Endometrial microvascular endothelial cells (primary cell): ENCODE results near the gene CBX7. TPM values are rescaled to one million over a fixed set of nuclear protein-coding genes. Genes with fewer than 3 reads are reported as not detected.

Experiments
- in situ Hi-C: cut with HindIII; loops from 2 replicates; pipeline ENCODE4 v1.10.0; 2017; ENCODE audit warnings: low sequenced_read_pairs, low pct_unique_long_range_greater_than_20kb; ENCODE audit errors: inconsistent ontology term
- total RNA-seq: library from RNA; depleted of rRNA; stranded (reverse); fragments of >200 nt; gene quantifications from one replicate; pipeline ENCODE4 v1.2.3, GENCODE V29; 2015; ENCODE audit errors: inconsistent ontology term

CBX7 gene
- total RNA-seq, 1 donor from 2014 or later = 2.2 TPM

DNA sequence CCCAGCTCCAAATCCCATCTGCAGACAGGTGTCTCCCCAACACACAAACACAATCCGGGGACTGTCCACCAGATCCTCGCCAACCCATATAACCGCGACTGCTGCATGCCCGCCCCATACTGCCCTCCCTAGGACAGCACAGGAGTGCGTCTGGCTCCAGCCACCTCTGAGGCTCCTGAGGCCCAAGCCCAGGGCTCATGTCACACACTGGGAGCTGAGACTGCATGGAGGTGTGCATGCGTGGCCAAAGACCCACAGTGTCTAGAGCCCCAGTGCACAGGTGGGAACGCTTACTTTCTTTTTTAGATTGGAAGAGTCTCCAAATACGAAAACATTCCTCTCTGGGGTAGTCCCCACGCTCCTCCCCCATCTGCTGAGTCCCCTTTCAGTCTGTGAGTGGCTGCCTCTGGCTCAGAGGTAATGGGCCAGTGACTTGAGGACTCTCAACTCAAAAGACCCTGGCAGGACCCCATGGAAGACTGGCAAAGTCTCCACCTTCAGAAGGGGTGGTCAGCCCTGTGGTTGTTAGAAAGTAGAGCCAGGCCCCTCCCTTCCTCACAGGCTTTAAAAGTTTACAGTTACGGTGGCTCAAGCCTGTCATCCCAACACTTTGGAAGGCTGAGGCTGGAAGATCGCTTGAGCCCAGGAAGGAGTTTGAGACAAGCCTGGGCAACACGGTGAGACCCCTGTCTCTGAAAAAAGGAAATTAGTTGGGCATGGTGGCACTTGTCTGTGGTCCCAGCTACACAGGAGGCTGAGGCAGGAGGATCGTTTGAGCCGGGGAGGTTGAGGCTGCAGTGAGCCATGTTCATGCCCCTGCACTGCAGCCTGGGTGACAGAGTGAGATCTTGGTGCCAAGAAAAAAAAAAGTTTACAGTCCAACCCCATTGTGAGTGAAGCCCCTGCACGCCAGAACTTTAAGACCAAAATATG lies 2.3 kb downstream of the CBX7 start:
- in situ Hi-C loops = no loop called here

DNA sequence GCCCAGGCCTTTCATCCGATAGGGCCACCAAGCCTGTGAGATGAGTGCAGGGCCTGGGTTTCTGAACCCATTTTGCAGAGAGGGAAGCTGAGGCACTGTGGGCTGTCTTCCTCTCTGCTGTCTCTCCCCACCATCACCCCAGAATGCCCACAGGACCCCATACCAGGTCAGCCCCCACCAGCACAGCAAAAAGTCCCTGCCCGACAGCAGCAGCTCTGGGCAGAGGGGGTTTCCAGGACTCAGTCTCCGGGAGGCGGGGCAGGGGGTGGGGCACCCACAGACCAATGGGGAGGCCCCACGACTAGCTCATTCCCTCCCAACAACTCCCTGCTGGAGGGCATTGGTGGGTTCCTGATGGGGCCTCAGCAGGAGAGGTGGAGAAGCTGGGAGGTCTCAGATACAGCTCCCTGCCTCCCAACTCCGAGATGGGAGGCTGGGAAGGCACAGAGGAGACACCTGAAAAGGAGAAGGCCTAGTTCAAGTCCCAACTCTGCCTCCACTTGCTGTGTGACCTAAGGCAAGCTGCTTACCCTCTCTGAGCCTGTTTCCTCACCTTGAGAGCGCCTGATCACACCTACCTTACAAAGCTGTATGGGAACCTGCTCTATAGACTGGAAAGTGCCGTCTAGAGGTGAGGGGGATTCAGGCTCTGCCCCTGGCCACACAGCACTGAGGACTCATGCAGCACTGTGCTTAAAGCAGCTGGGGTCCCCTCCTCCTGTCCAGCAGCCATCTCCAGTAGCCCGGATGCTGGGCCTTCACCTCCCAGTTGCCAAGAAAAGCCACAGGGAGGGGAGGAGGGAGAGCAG lies 3.5 kb downstream of the CBX7 start:
- in situ Hi-C loops = no loop called here

DNA sequence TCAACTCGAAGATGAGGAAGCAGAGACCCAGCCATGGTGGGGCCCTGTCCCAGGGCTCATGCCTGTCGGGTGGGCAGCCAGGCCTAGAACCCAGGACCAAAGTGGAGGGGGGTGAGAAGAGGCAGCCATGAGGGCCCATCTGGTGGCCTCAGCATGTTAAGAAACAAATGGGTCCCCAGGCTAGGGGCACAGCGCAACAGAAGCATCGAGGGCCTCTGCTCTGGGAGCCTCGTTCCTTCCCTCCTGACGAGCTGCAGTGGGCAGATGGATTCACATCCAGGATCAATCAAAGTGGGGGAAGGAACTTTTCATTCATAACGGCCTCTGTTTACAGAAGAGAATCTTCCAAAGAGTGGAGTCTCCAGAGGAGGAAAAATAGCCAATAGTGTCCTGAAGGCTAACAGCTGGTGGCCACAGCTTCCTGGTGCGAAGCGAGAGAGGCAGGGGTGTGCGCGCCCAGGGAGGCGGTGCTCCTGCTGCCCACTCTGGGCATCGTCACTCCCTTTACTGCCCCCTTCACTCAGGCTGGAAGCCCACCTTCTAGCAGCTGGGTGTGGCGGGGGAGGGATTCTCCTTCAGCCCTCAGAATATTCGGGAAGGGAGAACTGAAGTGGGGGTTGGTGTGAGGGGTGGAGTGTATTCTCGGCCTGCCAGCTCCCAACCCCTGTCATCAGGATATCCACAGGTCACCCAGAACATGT lies 4.3 kb downstream of the CBX7 start:
- in situ Hi-C loops = no loop called here

DNA sequence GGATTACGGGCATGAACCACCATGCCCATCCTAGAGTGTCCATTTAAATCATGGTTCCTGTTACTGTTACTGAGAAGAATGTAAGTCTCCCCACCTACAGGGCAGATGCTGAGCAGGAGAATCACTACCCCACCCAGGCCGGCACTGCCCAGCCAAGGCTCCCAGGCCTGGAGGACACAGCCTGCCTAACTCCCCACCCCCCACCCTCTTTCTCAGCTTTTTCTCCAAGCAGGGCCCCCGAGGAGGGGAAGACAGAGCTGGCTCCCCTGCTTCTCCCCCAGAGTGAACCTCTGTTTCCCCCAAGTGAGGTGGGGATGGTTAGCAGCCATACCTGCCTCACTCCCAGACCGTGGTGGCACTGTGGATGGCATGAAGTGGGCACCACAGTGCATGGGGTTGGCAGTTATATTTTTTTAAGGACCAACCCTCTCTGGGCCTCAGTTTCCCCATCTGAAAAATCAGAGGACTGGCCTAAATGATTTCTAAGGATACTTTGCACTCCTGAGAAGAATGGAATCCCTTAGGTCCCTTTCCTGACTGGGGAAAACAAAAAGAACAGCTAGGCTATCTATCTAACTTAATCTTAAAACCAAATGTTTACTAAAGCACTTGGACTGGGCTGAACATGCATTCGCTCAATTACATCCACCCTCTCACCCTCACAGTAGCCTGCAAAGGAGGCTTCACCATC lies 5.0 kb downstream of the CBX7 start:
- in situ Hi-C loops = no loop called here

DNA sequence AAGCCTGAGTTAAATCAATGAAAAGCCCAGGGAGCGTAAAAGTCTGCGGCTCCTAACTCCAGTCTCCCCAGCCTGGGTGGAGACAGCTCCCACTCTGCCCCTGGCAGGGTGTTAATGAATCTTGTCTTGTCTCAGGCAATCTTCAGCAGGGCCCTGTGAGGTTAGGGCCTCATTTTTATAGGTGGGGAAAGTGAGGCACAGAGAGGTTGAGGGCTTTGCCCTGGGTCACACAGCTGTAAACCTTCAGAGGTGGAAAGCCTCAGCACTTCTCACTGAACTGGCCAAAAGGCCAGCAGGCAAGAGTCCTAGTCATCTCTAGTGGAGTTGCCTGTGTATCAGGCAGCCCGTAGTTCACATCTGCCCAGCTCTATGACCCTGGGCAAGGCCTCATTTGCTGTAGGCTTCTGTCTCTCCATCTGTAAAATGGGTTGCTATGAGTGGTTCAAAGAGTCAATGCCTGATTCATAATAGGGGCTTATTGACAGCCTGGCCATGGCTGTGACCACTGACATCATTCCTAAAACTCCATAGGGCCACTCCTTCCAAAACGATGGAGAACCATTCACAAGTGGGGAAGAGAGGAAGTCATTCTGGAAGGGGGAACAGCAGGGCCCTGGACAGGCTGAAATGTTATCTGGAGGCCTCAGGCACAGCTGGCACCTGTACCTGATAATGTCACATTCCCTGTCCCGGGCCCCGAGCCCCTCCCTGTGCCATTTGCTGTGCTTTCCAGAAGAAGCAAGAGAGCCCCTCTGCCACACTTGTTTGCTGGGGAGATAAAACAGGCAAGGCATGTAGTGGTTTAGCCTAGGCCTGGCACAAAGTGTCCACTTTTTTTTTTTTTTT lies 6.0 kb downstream of the CBX7 start:
- in situ Hi-C loops = no loop called here

DNA sequence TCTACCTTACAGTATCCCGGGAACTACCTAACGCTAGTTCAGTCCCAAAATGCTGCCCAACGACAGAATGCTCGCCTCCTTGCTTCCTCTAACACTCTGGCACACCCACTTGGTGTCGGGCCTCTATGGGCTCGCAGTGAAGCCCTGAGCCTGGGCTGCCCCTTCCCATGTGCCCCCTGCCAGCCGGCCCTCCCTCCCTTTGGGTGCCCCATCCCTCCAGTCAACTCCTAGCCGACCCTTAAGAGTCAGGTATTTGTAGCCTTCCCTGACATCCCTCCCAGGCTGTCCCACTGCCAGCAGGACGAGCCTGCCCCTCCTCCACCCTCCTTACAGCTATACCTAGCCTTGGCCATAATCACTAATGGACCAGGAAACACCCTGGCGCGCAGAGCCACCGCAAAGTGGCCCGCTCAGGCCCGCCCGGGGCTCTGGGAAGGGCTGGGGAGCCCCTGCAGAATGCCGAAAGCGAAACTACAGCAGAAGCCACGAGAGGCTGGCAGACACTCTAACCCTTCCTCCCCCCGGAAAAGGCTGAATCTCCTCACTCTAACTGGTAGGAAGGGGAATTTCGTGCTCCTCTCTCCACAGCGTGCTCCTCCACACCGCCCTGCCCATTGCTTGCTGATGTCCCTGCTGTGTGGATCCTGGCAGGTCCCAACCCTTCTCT lies 8.2 kb downstream of the CBX7 start:
- in situ Hi-C loops = no loop called here

DNA sequence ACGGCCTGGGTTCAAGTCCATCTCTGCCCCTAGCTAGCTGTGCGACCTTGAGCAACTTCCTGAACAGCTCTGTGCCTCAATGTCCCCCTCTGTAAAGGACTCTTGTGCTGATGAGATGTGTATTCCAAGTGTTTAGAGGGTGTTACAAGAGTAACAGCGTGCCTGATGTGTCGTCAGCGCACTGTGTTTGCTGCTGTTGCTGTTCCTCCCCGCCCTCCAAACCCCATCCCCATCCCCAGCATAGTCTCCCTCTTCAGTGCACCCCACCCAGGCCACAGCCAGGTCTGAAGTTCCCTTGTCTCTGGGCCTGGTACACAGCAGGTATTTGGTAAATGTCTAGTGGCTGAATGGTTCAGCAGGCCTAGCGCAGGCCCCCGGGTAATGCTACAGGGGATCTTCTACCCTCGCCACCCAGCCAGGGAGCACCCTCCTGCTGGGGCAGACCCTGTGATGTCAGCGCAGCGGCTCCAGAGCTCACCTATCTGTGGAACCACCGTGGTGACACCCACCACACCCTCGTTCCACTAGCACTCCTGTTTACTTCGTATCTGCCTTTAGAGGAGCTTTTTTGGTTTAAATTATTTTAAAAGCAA lies 10.3 kb downstream of the CBX7 start:
- in situ Hi-C loops = no loop called here

DNA sequence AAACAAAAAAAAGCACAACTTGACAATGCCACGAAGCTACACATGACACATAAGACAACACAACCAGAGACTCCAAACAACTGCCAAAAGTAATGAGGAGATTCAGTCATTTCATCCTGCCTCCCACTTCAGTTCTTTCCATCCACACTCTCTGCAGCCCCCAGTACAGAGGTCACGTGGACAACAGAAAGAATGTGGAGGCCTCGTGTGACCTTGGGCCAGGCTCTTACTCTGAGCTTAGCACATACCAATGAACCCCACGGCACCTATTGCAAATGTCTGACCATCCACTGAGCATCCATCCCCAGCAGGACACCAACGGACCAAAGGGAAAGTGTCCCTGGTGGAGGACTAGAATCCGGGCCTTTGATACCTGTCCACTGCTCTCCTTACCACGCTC lies 12.5 kb downstream of the CBX7 start:
- in situ Hi-C loops = no loop called here

DNA sequence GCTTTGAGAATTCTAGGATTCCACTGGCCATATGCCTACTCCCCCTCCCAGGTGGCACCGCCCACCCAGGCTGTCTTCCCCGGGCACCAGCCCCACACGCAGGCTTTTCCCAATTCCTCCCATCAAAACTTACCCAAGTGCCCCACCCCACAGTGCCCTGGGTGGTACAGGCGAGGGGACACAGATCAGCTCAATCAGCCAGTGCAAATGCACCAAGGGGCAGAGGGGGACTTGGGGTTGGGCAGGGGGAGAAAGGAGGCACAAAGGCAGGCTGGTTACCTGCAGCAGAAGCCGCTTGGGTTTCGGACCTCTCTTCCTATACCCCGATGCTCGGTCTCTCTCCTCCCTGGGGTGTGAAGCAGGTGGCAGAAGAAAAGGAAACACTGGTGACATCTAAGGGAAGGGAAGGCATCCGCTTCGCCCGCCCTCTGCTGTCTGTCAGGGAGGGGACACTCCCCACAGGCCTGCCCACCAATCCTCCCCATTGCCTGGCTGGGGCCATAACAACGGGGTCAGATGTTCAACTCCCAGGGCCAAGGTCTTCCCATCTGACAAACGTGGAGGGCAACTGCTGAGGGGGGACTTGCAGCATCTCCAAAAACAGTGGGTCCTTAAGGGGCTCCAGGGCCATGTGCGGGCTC lies 14.0 kb downstream of the CBX7 start:
- in situ Hi-C loops = no loop called here

DNA sequence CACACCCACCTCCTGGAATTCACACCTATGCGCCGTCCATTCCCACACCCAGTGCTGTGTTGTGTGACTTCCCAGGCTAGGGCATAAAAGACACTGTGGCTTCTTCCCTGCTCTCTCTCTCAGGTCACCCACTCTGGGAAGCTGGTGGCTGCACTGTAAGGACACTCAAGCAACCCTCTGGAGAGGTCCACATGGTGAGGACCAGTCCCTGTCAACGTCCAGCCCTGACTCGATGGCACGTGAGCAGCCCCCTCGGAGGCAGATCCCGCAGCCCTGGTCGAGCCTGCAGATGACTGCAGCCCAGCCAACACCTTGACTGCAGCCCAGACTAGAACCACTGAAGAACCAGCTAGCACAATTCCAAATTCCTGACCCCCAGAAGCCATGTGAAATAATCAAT lies 16.2 kb downstream of the CBX7 start:
- in situ Hi-C loops = no loop called here

DNA sequence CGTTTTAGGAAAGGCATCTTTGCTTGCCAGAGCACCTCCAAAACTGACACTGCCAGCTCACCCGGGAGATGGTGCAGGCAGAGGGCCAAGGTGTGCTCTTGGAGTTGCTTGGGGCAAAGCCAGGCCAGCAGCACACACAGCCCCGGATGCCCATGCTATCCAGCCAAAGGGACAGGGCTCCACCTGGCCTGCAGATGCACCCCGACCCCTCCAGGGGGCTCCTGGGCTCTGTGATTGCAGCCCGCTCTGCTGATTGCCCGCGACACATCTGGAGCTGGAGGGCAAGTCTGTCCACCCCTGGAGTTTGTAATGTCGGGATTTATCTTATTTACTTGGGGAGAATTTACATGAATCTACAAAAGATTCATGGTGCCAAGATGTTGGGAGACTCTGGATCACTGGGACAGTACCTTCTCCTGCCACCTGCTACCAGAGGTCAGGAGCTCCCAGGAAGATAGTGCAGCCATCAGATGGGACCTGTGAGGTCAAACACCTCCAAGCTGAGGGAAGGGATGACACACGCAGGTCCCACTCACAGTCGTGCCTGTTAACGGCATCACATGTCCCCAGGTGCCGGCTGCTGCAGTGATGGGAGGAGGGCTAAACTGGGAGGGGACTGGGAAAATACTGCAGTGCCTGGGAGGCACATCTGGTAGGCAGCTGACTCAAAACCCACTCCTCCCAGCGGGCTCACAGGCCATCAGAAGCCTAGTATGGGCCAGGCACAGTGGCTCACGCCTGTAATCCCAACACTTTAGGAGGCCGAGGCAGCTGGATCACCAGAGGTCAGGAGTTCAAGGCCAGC lies 17.2 kb downstream of the CBX7 start:
- in situ Hi-C loops = no loop called here

DNA sequence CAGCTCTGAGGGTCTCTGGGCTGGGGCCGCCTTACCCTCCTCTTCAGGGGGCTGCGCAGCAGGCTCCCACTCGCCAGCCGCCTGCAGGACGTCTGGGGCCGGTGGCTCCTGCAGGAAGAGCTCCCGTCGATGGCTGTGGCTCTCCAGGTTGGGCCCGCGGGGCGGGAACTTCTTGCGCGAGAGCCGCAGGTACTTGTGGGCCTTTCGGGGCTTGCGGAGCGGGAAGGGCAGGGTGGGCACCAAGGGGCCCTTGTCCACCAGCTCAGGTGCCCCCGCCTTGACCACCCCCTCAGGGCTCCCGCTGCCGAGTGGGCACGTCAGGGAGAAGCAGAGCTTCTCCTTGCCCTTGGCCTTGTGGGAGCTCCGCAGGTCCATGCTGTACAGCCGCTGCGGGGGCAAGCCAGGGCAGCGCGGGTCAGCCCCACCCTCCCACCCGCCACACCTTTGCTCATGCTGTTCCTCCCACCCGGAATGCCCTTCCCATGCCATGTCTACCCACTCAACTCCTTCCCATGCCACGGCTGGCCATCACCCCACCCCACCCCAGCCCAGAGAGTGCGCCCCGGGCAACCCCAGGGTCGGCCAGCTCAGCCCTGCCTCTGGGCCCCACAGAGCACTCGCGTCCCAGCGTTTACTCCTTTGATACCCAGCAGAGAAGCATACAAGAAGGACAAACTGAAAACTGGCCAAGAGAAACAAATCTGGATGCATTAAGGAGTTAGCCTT lies 18.0 kb downstream of the CBX7 start:
- in situ Hi-C loops = no loop called here

DNA sequence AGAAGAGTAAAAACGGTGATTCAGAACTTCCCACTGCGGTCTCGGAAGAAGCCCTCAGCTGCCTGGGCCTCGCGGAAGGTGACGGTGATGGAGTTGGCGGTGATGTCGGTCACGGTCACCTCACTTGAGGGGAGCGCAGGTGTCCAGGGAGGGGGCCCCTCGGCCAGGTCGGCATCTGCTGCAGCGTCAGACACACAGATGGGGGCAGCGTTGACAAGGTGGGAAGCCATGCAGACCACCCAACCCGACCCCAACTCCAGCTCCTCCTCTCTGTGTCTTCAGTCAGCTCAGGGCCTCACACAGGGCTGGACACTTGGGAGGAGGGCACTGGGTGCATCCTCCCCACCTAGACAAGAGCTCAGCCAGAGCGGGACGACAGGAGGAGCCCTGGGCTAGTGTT lies 18.6 kb downstream of the CBX7 start:
- in situ Hi-C loops = no loop called here

DNA sequence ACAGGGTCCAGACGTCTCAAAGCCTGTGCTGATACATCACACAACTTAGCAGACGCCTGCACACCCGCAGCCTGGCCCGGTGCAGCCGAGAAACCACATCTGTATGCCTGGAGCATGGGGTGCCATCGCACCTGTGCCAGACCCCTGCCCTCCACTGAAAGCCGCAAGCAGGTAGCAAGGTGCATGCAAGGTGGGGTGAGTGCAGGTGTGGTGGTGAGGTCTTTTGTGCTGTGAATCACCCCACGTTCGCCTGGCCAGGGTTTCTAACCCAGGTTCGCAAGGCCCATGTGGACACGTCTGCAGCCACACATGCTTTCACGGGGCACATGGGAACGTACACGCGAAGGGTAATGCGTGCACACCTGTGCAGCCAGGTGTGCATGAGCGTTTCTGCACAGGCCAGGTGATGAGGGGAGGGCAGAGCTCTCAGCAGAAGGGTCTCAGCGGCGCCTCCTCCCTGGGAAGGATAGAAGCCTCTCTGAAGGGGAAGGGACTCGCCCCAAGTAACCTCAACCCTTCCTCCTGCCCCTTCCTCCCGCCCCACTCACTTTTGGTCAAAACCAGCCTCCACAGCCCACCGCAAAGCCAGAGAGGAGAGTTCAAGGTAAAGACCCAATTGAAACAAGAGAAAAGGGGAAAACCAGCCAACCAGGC lies 19.5 kb downstream of the CBX7 start:
- in situ Hi-C loops = no loop called here

DNA sequence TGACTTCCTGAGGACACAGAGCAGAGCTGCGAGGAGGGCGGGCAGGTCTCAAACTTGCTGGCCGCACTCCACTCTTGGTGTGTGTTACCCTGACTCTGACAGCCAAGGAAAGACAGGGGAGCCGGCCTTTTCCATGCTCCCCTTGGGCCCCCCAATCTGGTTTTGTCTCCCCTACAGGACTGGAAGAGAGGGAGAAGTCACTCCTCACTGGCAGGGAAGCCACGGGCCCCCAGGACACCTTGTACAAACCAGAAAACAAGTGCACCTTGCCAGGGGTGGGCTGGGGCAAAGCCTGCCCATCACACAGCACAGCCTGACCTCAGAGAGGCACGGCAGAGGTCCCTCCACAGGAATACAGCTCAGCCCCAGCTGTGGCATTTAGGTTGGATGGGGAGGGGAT lies 20.2 kb downstream of the CBX7 start:
- in situ Hi-C loops = no loop called here
